DND-41 (cell line): Measurements from ENCODE around the gene ITPRID1.

ENCODE experiments used
- ATAC-seq: fragments of 200-7000 bp; cut with Tn5 transposase; 3 replicates; pipeline ENCODE4 v1.9.1; 2021; ENCODE audit warnings: low read depth; ENCODE audit not compliant: insufficient read depth
- DNase-seq: peaks from one replicate; pipeline ENCODE4 v3.0.0-alpha.2; 2020
- H2AFZ ChIP-seq: 2 replicates; pipeline ENCODE4 v1.6.0; 2012; ENCODE audit warnings: low read depth, low read length
- H3K27ac ChIP-seq: 2 replicates; pipeline ENCODE4 v1.5.1; 2012; ENCODE audit warnings: low read length, inconsistent platforms
- H3K27me3 ChIP-seq: fragments of 200-600 bp; sonication (generic); 2 replicates; pipeline ENCODE4 v1.6.0; 2012; ENCODE audit warnings: low read length, mild to moderate bottlenecking, inconsistent platforms; ENCODE audit not compliant: insufficient read depth, poor library complexity
- H3K36me3 ChIP-seq: 2 replicates; pipeline ENCODE4 v1.5.1; 2012; ENCODE audit warnings: low read length, inconsistent platforms; ENCODE audit not compliant: insufficient read depth
- H3K4me1 ChIP-seq: 2 replicates; pipeline ENCODE4 v1.5.1; 2012; ENCODE audit warnings: mild to moderate bottlenecking, low read length; ENCODE audit not compliant: insufficient read depth
- H3K4me2 ChIP-seq: 2 replicates; pipeline ENCODE4 v1.6.0; 2012; ENCODE audit warnings: mild to moderate bottlenecking, moderate library complexity, low read length, inconsistent platforms; ENCODE audit not compliant: insufficient read depth
- H3K4me3 ChIP-seq, 2 experiments: fragments of 200-600 bp in 1 of 2; shearing (Covaris generic) in 1 of 2; 2 replicates each; pipeline ENCODE4 v1.5.1; 2012 to 2016; ENCODE audit warnings: inconsistent platforms in 2 of 2, low read length in 2 of 2, mild to moderate bottlenecking in 2 of 2, low read depth in 1 of 2, moderate library complexity in 1 of 2
- H3K79me2 ChIP-seq: 2 replicates; pipeline ENCODE4 v1.6.0; 2012; ENCODE audit warnings: low read length, inconsistent platforms; ENCODE audit not compliant: insufficient read depth
- H3K9ac ChIP-seq: 2 replicates; pipeline ENCODE4 v1.6.0; 2012; ENCODE audit warnings: low read depth, mild to moderate bottlenecking, inconsistent platforms, low read length, moderate library complexity
- H3K9me3 ChIP-seq: 2 replicates; pipeline ENCODE4 v1.5.1; 2012; ENCODE audit warnings: low read length, moderate library complexity, mild to moderate bottlenecking, inconsistent platforms; ENCODE audit not compliant: insufficient read depth, severe bottlenecking
- H4K20me1 ChIP-seq: 2 replicates; pipeline ENCODE4 v1.6.0; 2012; ENCODE audit warnings: low read length; ENCODE audit not compliant: insufficient read depth
- CTCF ChIP-seq: IDR thresholded peaks from 2 replicates; pipeline ENCODE4 v1.5.1; 2012; ENCODE audit warnings: borderline replicate concordance, low read length, moderate library complexity, mild to moderate bottlenecking; ENCODE audit not compliant: poor library complexity, severe bottlenecking; ENCODE audit errors: extremely low read depth
- EZH2 ChIP-seq: IDR thresholded peaks from 3 replicates; pipeline ENCODE4 v1.6.1; 2012; ENCODE audit warnings: borderline replicate concordance, low read depth, mild to moderate bottlenecking, moderate library complexity, low read length, inconsistent platforms; ENCODE audit not compliant: severe bottlenecking

Gene ITPRID1

GRCh38 chr7:31494421-31494820 lies 19.5 kb upstream of the ITPRID1 start:
- ATAC-seq: no peak
- no peaks in the 10 kb centered on the region for H3K27me3 ChIP-seq
- H3K27ac ChIP-seq: no peak overlapping the region
- H3K9ac ChIP-seq: no peak overlapping the region
- H3K9me3 ChIP-seq: no peaks in the 10 kb centered on the region
- H4K20me1 ChIP-seq: no peaks in the 10 kb centered on the region
- no peak overlapping the region for H3K4me3 ChIP-seq
- H3K79me2 ChIP-seq: no peaks in the 10 kb centered on the region
- TF ChIP-seq EZH2 (no peak), CTCF (no peak)
- H3K4me1 ChIP-seq: no peaks in the 10 kb centered on the region
- no peak for DNase-seq
- H3K36me3 ChIP-seq: no peaks in the 10 kb centered on the region
- no peak overlapping the region for H3K4me2 ChIP-seq
- H2AFZ ChIP-seq: no peak overlapping the region

DNA sequence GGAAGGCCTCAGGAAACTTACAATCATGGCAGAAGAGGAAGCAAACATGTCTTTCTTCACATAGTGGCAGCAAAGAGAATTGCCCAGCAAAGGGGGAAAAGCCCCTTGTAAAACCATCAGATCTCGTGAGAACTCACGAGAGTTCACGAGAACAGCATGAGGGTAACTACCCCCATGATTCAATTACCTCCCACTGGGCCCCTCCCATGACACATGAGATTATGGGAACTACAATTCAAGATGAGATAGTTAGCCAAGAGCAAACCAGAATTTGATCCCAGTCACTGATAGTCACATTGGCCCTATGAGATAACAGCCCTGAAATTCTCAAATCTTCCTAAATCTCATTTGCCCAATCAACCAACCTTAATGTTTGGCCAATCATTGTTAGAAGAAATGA lies 18.2 kb upstream of the ITPRID1 start:
- no peak for TF ChIP-seq CTCF
- TF ChIP-seq EZH2: no peak
- no peak overlapping the region for H3K4me3 ChIP-seq
- no peak overlapping the region for H2AFZ ChIP-seq
- ATAC-seq: no peak
- no peaks in the 10 kb centered on the region for H4K20me1 ChIP-seq
- no peaks in the 10 kb centered on the region for H3K4me1 ChIP-seq
- H3K9me3 ChIP-seq: no peaks in the 10 kb centered on the region
- no peaks in the 10 kb centered on the region for H3K27me3 ChIP-seq
- H3K79me2 ChIP-seq: no peaks in the 10 kb centered on the region
- H3K9ac ChIP-seq: no peak overlapping the region
- H3K27ac ChIP-seq: no peak overlapping the region
- H3K36me3 ChIP-seq: no peaks in the 10 kb centered on the region
- no peak for DNase-seq
- H3K4me2 ChIP-seq: no peak overlapping the region

DNA sequence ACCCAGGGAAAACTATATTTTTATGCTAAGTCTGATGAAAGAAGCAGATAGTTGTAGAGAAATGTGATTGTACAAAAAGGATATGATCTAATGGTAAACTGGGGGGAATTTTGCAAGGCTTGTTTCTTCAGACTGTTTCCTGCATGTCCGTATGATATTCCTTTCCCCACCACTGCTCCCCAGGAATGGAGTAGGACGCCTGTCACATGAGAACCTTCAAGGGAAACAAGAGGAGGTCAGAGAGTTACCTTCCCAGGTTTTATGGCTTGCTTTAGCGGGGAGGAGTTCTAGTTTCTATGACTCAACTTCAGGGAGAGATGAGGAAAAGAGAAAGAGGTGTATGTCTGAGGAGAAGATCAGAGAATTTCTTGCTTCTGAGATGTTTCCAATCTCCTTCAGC lies 16.4 kb upstream of the ITPRID1 start:
- no peaks in the 10 kb centered on the region for H3K27me3 ChIP-seq
- H3K36me3 ChIP-seq: no peaks in the 10 kb centered on the region
- H3K9me3 ChIP-seq: no peaks in the 10 kb centered on the region
- no peak overlapping the region for H2AFZ ChIP-seq
- H3K4me2 ChIP-seq: no peak overlapping the region
- no peak overlapping the region for H3K9ac ChIP-seq
- H3K4me3 ChIP-seq: no peak overlapping the region
- no peaks in the 10 kb centered on the region for H3K4me1 ChIP-seq
- TF ChIP-seq EZH2 (no peak), CTCF (no peak)
- no peaks in the 10 kb centered on the region for H3K79me2 ChIP-seq
- DNase-seq (no peak), ATAC-seq (no peak)
- no peak overlapping the region for H3K27ac ChIP-seq
- H4K20me1 ChIP-seq: no peaks in the 10 kb centered on the region

GRCh38 chr7:31500656-31501055 lies 13.2 kb upstream of the ITPRID1 start:
- no peak overlapping the region for H2AFZ ChIP-seq
- no peaks in the 10 kb centered on the region for H3K9me3 ChIP-seq
- H3K9ac ChIP-seq: no peak overlapping the region
- H3K36me3 ChIP-seq: no peaks in the 10 kb centered on the region
- H3K79me2 ChIP-seq: no peaks in the 10 kb centered on the region
- no peaks in the 10 kb centered on the region for H3K27me3 ChIP-seq
- DNase-seq: no peak
- H3K4me3 ChIP-seq: no peak overlapping the region
- no peaks in the 10 kb centered on the region for H4K20me1 ChIP-seq
- no peak for TF ChIP-seq EZH2
- TF ChIP-seq CTCF: no peak
- no peak overlapping the region for H3K4me2 ChIP-seq
- no peak overlapping the region for H3K27ac ChIP-seq
- H3K4me1 ChIP-seq: no peaks in the 10 kb centered on the region
- ATAC-seq: no peak
